HG02678 (cell line): ENCODE measurements around the gene CHTOP.

ENCODE experiments used
- ATAC-seq: cut with Tn5 transposase; IDR thresholded peaks from one replicate; pipeline ENCODE4 v1.9.1; 2021; ENCODE audit warnings: mild to moderate bottlenecking, moderate library complexity; ENCODE audit not compliant: unreplicated experiment

CHTOP gene

DNA sequence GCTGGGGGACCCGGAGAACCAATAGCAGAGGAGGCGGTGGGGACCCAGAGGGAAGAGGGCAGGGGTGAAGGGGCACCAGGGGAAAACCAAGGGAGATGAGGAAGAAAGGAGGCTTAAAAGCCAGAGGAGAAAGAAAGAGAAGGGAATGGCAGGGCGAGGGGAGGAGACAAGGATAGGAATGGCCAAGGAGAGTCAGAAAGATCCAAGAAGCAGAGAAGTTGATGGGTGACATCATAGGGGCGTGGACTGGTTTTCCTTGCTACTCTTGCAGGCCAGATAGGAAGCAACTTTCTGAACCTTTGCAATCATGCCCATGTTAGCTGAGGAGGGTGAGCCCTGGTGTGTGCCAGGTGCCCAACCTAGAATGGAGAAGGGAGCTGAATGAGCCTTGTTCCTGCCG, 50.0 kb downstream of the CHTOP start:
- ATAC-seq, result no peak

DNA sequence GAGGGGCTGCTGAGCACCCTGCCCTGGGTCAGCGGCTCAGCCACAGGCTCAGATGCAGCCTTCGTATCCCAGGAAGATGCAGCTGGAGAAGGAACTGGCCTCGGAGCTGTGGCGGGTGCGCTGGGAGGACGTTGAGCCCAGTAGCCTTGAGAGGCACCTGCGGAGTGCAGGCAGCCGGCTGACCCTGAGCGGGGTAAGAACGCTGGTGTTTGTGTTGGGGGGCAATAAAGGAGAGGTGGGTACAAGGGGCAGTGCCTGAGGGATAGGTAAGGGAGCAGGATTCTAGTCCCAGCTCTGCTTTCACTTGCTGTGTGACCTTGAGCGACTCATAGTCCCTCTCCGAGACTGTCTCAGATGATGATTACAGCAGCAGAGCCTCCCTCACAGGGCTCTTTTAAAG, 51.0 kb downstream of the CHTOP start:
- ATAC-seq, result no peak

DNA sequence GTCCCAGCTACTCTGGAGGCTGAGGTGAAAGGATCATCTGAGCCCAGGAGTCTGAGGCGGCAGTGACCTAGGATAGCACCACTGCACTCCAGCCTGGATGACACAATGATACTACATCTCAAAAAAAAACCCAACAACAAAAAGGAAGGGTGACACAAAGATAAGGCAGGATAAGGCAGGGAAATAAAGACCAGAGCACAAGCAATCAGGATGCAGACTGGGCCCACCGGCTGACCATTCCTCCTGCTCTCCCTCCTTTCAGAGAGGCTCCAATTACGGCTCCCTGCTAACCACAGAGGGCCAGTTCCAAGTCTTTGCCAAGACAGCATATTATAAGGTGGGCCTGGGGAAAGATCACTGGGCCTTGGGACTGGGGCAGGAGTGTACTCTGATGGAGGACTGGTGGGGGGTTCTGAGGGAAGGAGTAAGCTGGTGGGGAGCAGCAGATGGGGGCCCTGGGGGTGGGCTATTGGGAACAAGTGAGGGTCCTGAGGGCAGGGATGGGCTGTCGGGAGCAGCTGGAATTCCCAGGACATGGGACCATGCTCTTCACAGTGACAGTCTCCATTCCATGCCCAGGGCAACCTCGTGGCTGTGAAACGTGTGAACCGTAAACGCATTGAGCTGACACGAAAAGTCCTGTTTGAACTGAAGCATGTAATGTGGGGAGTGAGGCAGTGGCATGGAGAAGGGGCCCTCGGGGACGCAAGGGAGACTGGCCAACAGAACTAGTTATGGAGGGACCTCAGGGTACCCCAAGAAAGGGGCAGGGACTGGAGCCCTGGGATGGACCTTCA, 51.9 kb downstream of the CHTOP start:
- no peak for ATAC-seq

DNA sequence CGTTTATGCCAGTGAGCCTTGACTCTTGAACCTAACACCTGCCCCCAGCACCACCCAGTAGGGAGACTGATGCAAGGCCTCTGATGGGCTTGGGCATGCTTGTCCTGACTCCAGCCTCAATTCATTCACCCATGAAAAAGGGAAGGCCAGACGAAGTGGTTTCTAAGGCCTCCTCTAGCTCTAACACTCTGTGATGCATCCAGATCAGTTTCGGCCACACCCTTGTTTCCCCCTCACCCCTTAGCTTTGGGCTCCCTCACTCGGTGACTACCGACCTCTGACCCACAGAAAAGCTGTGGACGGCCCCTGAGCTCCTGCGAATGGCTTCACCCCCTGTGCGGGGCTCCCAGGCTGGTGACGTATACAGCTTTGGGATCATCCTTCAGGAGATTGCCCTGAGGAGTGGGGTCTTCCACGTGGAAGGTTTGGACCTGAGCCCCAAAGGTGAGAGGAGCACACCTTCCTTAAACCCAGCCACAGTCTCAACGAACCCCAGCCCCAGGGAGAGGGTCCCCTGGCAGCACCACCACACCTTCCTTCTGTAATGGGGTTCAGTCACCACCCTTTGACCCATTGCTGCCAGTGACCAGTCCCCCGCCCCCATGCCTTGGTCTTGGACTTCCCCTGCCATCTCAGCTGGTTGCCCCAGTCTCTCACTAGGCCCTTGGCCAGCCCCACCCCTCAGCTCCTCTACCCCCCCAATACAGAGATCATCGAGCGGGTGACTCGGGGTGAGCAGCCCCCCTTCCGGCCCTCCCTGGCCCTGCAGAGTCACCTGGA, 53.7 kb downstream of the CHTOP start:
- no peak for ATAC-seq

DNA sequence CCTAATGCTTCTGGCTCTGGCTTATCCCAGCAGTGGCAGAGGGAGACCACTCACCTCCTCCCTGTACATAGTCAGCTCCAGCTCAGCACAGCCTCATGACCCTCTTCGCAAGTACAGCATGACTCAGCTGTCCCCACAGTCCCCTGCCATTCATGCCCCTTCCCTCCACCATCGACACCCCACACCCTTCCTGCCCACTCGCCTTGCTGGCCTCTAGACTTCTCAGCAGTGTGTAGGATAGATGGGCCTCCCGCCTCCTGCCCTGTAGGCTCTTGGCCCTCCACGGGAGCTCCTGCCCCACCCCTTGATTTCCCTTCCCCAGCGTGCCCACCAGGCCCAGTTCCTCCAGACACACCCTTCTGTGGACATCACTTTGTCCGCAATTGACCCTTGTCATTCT, 54.4 kb downstream of the CHTOP start:
- no peak for ATAC-seq

DNA sequence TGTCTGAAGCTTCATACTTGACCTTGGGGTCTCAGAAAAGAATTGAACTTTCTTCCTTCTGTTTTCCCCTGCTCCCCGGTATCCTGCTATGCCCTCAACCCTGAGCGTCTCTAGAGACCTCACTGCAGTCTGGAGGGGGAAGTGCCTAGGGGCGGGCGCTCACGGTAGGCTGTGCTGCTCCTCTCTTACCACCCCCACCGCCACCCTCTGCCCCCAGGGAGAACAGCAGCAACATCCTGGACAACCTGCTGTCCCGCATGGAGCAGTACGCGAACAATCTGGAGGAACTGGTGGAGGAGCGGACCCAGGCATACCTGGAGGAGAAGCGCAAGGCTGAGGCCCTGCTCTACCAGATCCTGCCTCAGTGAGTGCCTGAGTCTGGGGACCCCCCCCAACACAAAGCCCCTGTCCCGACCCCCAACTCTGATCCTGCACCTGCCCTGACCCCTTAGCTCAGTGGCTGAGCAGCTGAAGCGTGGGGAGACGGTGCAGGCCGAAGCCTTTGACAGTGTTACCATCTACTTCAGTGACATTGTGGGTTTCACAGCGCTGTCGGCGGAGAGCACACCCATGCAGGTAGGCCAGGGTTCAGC, 55.0 kb downstream of the CHTOP start:
- no peak for ATAC-seq

DNA sequence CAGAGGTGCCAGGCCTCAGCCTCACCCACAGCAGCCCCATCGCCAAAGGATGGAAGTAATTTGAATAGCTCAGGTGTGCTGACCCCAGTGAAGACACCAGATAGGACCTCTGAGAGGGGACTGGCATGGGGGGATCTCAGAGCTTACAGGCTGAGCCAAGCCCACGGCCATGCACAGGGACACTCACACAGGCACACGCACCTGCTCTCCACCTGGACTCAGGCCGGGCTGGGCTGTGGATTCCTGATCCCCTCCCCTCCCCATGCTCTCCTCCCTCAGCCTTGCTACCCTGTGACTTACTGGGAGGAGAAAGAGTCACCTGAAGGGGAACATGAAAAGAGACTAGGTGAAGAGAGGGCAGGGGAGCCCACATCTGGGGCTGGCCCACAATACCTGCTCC, 59.6 kb downstream of the CHTOP start:
- ATAC-seq, result no peak
